ENCODE data around the gene HELLS.
A peak's percentile ranks its signal among the peaks of the same experiment; 100 is the strongest.
"Not testable (repeated sequence)": the region's sequence is repeated elsewhere in the genome, so short reads cannot be mapped to it uniquely, and the experiment has no call there.

HELLS gene

GRCh38 chr10:94545391-94546048 is at the start of gene HELLS:
HELLS (plus strand) TSS chr10:94545788; CDS start chr10:94545922, 134 bp downstream.
- DNase-seq: peak; percentile 47

GRCh38 chr10:94496010-94496409 is 49.6 kb upstream of the HELLS start:
- no peak for DNase-seq

DNA sequence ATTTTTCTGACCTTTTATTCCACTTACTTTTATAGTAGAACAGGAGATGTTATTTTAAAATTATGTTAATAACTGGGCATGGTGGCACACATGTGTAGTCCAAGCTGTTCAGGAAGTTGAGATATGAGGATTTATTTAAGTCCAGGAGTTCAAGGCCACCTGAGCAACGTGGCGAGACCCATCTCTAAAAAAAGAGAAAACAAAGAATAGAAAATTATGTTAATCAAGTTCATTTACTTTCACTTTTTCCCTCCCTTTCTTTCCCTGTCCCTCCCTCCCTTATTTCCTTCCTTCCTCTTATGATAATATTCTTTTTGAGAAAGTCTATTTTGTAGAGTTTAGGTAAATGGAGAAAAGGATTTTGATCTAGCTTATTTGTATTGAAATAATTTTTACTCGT is 48.9 kb upstream of the HELLS start:
- no peak for DNase-seq

- no peak for DNase-seq
Measured at GRCh38 chr10:94500063-94500462, 45.5 kb upstream of the HELLS start.

DNA sequence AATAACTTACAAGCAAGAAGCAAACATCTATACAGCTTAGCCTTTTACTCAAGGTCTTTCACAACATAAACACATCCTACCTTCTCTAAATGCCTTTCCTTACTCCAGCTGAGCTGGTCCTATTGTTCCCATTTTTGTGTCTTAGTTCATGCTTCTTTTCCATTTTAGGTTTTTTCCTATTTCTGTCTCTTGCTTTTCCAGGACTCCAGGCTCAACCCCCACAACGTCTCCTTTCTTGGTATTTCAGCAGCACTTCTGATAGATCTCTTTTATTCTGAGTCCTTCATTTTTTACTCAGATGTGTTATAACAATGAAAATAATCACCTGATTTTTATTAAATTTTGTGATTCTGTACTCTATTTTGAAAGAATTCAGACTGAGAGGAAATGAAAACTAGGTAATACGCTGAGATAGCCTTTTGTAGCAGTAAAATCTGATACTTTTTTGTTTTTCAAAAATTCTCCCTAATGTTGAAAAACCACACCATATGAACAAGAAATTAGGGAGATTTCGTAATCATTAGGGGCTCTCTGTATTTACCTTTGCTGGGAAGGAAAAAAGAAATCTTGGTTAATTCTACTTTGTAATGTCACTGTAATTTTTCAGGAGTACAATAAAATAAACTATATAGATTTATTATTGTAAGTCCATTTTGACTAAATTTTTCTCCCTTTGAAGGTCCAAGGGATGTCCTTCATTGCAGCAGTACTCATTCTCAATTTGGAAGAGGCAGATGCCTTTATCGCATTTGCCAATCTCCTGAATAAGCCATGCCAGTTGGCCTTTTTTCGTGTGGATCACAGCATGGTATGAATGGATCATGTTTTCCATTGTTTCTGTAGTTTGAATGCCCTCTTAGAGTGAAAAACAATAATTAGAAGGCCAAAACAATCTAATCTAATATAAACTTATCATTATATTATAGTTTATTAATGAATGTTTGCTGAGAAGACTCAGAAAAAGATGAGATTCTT is 24.0 kb upstream of the HELLS start:
- no peak for DNase-seq

DNA sequence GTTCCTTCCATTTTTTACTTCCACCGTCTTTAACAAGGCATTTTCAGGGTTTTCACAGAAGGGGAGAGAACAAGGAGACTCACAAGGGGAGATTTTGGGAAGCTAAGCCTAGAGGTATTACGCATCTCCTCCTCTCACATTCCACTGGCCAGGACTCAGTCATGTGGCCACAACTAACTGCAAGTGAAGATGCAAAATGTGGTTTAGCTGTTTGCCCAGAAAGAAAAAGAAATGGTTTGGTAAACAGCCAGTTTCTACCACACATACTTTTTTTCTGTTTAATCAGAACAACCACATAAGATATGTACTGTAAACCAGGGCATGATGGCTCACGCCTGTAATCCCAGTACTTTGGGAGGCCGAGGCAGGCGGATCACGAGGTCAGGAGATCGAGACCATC is 21.4 kb upstream of the HELLS start:
- no peak for DNase-seq

DNA sequence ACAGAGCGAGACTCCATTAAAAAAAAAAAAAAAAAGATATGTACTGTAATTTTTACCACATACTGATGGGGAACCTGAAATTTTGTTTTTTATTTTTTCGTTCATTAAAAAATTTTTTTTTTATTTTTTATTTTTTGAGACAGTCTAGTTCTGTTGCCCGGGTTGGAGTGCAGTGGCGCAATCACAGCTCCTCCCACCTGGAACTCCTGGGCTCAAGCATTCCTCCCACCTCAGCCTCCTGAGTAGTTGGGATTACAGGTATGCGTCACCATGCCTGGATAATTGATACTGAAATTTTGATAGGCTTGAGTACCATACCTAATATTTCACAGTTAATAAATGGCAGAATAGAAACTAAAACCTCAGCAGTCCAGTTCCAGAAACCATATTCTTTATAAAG is 20.9 kb upstream of the HELLS start:
- no peak for DNase-seq

GRCh38 chr10:94531550-94531949 is 14.0 kb upstream of the HELLS start:
- not testable (repeated sequence) for DNase-seq

- DNase-seq: no peak
Measured at GRCh38 chr10:94533027-94533426, 12.6 kb upstream of the HELLS start.

- not testable (repeated sequence) for DNase-seq
Measured at GRCh38 chr10:94542282-94542681, 3.3 kb upstream of the HELLS start.

DNA sequence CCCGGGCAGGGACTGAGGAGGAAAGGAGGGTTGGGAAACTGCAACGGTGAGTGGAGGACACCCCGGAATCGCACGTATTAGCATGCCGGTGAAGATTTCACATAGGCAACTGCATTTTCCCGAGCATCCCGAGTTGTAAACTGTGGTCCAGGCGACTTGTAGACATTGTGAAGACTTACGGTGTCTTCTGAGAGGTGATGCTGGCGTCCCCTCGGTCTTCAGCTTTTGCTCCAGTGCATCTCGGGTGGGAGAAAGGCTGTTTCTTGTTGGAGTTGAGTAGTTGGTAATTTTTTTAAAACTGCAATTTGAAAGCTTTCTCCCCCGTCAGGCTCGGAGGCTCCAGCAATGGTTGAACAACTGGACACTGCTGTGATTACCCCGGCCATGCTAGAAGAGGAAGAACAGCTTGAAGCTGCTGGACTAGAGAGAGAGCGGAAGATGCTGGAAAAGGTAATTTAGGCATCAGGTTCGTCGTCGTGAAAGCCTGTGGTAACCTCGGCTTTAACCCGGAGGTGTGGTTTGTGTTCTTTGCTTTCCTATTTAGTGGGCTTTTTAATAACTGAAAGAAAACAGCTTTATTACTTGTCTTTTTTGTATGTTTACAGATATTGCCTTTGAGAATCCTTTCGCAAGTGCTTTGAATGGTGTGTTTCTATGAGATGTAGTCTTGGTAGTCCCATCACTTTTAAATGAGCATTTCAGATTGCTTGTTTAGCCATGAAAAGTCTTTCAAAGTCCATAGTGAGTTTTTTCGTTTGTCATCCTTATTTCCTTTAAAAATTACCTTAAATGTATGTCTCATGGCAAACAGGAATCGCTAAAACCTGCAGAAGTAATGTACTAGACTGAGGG is 687 bp downstream of the HELLS start:
- DNase-seq: peak; percentile 27

DNA sequence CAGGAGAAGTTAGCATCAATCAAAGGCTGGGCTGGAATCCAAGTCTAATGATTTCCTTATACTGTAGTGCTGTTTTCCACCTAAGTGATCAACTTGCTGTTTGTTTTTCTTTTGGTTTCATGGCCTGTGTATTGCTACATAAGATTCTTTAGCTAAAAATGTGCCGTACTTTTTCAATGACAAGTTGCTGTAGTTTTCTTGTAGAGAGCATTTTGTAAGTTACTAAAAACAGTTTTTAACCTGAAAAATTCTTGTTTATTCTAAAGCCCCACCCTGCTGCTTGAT is 1.3 kb downstream of the HELLS start:
- DNase-seq: no peak

DNA sequence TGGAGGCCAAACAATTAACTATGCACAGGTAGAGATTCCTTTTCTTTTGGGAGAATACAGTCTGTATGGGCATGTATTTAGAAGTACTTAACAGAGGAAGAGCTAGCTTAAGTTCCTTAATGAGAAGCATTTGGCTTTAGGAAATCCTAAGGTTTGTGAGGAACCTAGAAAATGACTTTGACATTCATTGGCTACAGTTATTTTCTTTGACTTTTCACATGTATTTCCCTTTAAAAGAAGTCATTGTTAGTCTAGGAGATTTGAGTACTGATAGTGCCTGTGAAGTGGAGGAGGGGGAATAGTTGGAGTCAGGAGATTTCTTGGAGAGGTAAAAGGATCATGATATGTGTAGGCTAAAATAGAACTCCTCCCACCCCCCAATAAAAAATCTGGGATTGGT is 3.6 kb downstream of the HELLS start:
- DNase-seq: no peak

DNA sequence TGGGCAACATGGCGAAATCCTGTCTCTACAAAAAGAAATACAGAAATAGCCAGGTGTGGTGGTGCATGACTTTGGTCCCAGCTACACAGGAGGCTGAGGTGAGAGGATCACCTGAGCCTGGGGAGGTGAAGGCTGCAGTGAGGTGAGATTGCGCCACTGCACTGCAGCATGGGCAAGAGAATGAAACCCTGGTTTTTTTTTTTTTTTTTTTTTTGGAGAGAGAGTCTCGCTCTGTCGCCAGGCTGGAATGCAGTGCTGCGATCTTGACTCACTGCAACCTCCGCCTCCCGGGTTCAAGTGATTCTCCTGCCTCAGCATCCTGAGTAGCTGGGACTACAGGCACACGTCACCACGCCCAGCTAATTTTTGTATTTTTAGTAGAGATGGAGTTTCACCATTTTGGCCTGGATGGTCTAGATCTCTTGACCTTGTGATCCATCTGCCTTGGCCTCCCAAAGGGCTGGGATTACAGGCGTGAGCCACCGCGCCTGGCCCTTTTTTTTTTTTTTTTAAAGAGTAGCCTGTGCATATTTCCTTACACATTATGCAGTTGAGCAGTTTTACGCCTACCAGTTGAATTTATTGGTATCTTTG is 22.2 kb downstream of the HELLS start:
- DNase-seq: not testable (repeated sequence)

GRCh38 chr10:94571081-94571480 is 25.5 kb downstream of the HELLS start:
- DNase-seq: no peak

GRCh38 chr10:94571528-94571927 is 25.9 kb downstream of the HELLS start:
- DNase-seq: no peak

GRCh38 chr10:94578790-94579189 is 33.2 kb downstream of the HELLS start:
- no peak for DNase-seq

DNA sequence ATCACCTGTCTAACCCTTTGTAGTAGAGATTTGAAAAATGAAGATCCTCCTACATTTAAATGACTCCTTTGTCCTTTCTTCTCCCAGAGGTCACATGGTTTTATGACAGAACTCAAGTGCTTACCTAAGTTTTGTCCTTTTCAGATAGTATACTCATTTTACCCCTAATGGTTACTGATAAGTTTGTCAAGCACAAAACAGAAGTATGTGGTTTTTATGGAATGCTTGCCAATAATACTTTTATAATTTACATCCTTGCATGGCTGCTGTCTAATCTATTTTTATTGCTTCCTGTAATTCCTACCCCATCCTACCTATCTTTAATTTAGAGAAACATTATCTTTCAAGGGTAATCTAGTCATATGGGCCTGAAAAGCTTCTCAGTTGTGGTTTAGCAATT is 37.5 kb downstream of the HELLS start:
- DNase-seq: no peak

DNA sequence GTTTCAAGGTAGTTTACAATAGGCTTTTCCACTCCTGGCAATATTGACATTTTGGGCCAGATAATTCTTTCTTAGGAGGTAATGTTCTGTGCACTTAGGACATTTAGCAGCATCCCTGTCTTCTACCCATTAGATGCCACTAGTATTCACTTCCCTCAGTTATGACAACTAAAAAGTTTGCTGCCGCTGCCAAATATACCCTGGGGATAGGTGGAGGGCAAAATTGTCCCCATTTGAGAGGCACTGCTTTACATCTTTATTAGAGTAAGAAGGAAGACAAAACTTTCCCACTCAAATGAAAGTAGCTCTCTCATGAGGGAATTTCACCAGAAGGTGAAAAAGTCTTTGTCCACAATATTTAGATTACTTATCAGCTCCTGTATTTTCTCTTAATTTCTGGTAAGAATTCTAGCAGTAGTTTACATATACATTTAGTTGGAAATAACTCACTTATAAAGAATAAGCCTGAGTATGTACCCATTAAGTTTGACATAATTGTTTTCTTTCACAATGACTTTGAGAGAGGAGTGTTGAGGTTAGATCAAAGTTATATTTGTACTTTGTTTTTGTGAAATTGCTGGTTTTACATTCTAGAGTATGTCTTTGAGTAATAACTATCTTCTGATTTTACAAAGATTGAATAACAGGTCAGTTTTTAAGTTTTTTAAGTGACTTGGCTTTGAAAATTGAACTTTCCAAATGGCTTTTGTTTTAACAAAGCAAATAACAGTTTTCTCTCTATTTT is 46.0 kb downstream of the HELLS start:
- DNase-seq: no peak

DNA sequence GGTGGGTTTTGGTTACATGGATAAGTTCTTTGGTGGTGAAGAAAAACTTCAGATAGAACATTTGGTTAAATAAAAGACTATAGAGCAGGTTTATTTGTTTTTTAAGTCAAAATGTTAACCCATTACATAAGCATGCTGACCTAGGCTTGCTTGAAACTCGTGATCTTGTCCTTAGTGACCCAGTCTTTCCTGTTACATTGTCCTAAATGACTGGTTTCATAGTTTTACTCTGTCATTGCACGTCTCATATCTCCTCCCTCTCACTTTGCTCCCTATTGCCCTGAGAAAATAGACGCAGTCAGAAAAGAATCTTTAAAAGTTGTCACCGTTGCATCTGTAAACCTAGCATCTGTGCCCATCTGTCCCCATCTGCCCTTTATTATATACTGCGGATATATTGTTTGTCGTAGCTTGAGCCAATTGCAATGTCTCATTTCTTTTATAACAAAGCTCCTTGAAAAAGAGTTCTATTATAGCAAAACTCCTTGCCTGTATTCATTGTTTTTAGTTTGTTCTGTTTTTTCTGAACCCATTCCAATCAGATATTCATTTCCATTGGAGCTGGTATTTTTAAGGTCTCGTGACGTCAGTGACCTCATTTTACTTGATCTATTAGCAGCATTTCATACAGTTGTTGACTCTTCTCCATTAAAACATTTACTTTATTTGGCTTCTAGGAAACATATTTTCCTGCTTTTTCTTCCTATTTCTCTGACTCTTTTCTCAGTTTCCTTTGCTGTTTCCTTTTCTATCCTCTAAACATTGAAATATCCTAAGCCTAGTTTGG is 57.3 kb downstream of the HELLS start:
- DNase-seq: no peak

DNA sequence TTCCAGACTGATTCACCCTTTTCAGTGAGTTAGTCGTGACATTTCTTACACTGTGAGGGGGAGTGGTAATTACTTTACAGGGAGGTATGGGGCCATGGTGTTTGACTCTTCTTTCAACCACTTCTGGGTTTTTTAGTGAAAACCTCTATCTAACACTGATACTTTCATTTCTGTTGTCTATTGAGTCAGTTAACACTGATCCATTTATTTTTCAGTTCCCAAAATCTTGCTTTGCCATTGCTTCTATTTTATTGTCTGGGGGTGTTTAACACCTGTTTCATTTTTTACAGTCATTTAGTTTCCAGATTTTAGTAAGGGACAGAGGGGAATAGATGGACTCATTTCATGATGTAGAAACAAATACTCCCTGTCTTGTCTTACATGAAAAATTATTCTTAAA is 61.5 kb downstream of the HELLS start:
- no peak for DNase-seq

GRCh38 chr10:94608559-94608958 is 63.0 kb downstream of the HELLS start:
- DNase-seq: no peak

Measured in NCI-H748 treated with DMSO at 0.1 percent for 48 hours (cell line).